ENCODE data around the gene CYB5D1. TPM values are rescaled to one million over a fixed set of nuclear protein-coding genes. Genes with fewer than 3 reads are reported as not detected.
A peak's percentile ranks its signal among the peaks of the same experiment; 100 is the strongest.

Gene CYB5D1
- total RNA-seq, 1 donor from 2014 or later, result 25.6 TPM

- intact Hi-C loops (cut with micrococcal nuclease), result no loop called here
- DNase-seq, result no peak
- ATAC-seq, result no peak
These were observed 25.4 kb upstream of the CYB5D1 start for GRCh38 chr17:7832431-7832830.

GRCh38 chr17:7833011-7833794, 24.6 kb upstream of the CYB5D1 start:
- no peak for ATAC-seq
- DNase-seq, result no peak
- intact Hi-C loops (cut with micrococcal nuclease), result no loop called here

- peak; percentile 72 for ATAC-seq
- peak; percentile 97 for DNase-seq
- intact Hi-C loops (cut with micrococcal nuclease), result no loop called here
These were observed 23.8 kb upstream of the CYB5D1 start, which contains the start of gene KDM6B for GRCh38 chr17:7833795-7834541. Gene KDM6B (plus strand): TSS chr17:7834217. CDS start chr17:7845555, 11,338 bp downstream.

- DNase-seq (peak; percentile 81), ATAC-seq (peak; percentile 39)
- intact Hi-C loops (cut with micrococcal nuclease), result no loop called here
These were observed 23.3 kb upstream of the CYB5D1 start for GRCh38 chr17:7834542-7834956.

- intact Hi-C loops (cut with micrococcal nuclease), result no loop called here
- DNase-seq, result peak; percentile 98
- peak; percentile 79 for ATAC-seq
These were observed 22.6 kb upstream of the CYB5D1 start for GRCh38 chr17:7834957-7835813.

GRCh38 chr17:7835814-7836595, 21.8 kb upstream of the CYB5D1 start:
- ATAC-seq (peak; percentile 59), DNase-seq (peak; percentile 90)
- intact Hi-C loops (cut with micrococcal nuclease), result no loop called here

GRCh38 chr17:7836596-7837407, 21.0 kb upstream of the CYB5D1 start:
- ATAC-seq, result peak; percentile 13
- intact Hi-C loops (cut with micrococcal nuclease), result no loop called here

GRCh38 chr17:7837408-7838088, 20.3 kb upstream of the CYB5D1 start:
- no peak for ATAC-seq
- DNase-seq, result no peak
- intact Hi-C loops (cut with micrococcal nuclease), result no loop called here

More at GRCh38 chr17:7836596-7837407, 21.0 kb upstream of the CYB5D1 start:
- DNase-seq, result peak; percentile 89

GRCh38 chr17:7838090-7839075, 19.4 kb upstream of the CYB5D1 start:
- intact Hi-C loops (cut with micrococcal nuclease), result no loop called here
- no peak for DNase-seq

GRCh38 chr17:7839190-7839875, 18.5 kb upstream of the CYB5D1 start:
- DNase-seq (peak; percentile 29), ATAC-seq (no peak)
- intact Hi-C loops (cut with micrococcal nuclease), result no loop called here

More at GRCh38 chr17:7838090-7839075, 19.4 kb upstream of the CYB5D1 start:
- ATAC-seq, result no peak

- DNase-seq (no peak), ATAC-seq (no peak)
- intact Hi-C loops (cut with micrococcal nuclease), result no loop called here
These were observed 17.9 kb upstream of the CYB5D1 start for GRCh38 chr17:7839876-7840261.

GRCh38 chr17:7840441-7840840, 17.4 kb upstream of the CYB5D1 start:
- ATAC-seq, result no peak
- DNase-seq, result no peak
- intact Hi-C loops (cut with micrococcal nuclease), result no loop called here

GRCh38 chr17:7840875-7841274, 16.9 kb upstream of the CYB5D1 start:
- intact Hi-C loops (cut with micrococcal nuclease), result no loop called here
- ATAC-seq (no peak), DNase-seq (no peak)

- peak; percentile 63 for ATAC-seq
- intact Hi-C loops (cut with micrococcal nuclease), result no loop called here
- DNase-seq, result peak; percentile 93
These were observed 16.3 kb upstream of the CYB5D1 start for GRCh38 chr17:7841396-7841914.

GRCh38 chr17:7841915-7842379, 15.9 kb upstream of the CYB5D1 start:
- DNase-seq, result peak; percentile 94
- intact Hi-C loops (cut with micrococcal nuclease), result no loop called here
- ATAC-seq, result peak; percentile 77
